Esophagus squamous epithelium (tissue), 4 donors: ENCODE measurements around the gene SLC6A17.

Experiments
- CTCF ChIP-seq, 6 experiments: fragments of 450-650 bp in 4 of 6; fragments of 200-600 bp in 2 of 6; sonication (generic) in 2 of 6; IDR thresholded peaks; one replicate each; pipeline ENCODE4 v1.5.1; 2016 to 2019; ENCODE audit warnings: antibody characterized with exemption in 6 of 6, mild to moderate bottlenecking in 4 of 6, moderate library complexity in 4 of 6
- POLR2A ChIP-seq, 4 donors: fragments of 450-650 bp; IDR thresholded peaks; one replicate each; pipeline ENCODE4 v1.6.1; 2017; ENCODE audit warnings: antibody characterized with exemption in 4 of 4, mild to moderate bottlenecking in 4 of 4, moderate library complexity in 3 of 4

DNA sequence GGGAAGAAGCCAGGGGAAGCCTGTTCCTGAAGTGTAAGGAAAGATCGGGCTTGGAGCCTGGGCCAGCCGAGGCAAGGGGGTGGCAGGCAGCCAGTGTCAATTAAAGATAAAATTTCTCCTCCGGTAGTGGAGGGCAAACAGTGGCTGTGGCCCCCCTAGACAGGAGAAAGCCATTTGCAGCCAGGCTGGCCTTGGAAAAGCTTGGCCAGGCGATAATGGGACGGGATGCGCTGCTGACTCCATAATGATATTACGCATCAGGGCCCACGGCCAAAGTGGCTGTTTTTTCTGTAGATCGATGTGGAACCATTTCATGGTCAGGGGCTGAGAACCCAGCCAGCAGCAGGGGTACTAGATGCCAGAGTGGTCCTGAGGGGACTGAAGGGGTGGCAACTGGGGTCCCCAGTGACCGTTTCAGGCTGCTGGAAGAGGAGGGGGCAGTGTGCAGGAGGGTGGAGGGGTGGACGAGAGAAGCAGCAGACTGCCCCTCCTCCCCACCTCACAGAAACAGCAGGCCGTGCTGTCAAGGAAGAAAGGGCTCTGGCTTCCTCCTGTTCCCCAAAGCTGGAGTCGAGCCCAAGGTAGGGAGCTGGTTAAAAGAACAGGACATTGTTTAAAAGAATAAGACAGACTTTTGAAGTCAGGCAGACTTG, 85.0 kb downstream of the SLC6A17 start:
- TF ChIP-seq POLR2A (IDR thresholded peaks at IDR 0.05) = no peak
- no peak for TF ChIP-seq CTCF (IDR thresholded peaks at IDR 0.05)
